GM18858 (cell line): ENCODE data around the gene PARD3.
"Not testable (repeated sequence)": the region's sequence is repeated elsewhere in the genome, so short reads cannot be mapped to it uniquely, and the experiment has no call there.

Experiments
- ATAC-seq: cut with Tn5 transposase; IDR thresholded peaks from one replicate; pipeline ENCODE4 v1.9.1; 2021; ENCODE audit not compliant: unreplicated experiment

The PARD3 gene

DNA sequence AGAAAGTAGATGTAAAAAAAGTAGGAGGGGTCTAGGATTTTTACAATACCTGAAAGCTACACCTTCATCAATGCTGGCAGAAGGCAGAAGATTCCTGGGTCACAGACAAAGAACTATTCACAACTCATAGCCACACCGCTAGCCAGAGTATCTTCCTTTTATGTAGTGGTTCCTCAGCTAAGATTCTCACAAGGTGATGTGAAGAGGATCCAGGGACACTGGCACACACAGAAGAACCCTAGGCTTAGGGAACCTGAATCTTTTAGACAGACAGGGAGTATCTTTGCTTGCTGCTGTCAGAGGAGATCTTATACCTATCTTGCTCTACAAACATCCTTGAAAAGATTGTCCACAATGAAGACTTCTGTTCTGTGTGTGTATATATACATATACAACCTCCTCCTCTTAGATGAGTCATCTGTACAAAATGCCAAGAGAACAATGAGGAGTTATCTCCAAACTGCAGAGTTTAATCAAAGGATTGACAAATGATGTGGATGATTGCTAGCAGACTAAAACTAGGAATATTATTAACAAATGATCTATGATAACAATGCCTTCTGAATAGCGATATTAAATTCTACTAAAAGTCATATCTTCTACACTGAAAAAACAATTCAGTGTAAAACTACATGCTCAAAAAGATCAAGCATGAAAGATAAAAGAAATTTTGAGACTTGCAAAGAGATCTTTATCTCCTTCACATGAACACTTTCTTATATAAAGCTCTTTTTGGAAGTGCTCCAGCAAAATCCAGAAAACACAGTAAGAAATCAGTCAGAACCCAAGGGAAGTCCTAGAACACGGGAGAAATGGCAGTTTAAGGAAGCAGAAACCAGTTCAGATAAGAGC lies 409.3 kb downstream of the PARD3 start:
- ATAC-seq, result no peak

DNA sequence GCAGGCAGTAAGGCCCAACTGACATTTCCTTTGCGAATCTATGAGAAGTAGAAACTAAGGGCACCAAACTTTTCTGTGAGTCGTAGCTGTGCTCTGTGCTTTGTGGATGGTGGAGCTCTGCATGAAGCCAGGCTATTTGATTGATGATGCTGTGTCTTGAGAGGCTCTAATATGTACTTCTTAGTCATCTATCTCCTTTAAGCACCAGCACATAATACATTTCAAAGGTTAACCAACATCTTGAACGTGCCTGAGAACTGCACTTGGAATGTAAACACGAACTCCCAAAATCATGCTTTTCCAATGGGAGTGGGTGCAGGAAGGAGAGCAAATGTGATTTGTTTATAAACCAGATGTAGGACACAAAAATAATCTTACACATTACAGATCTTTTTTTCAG lies 411.6 kb downstream of the PARD3 start:
- ATAC-seq, result no peak

DNA sequence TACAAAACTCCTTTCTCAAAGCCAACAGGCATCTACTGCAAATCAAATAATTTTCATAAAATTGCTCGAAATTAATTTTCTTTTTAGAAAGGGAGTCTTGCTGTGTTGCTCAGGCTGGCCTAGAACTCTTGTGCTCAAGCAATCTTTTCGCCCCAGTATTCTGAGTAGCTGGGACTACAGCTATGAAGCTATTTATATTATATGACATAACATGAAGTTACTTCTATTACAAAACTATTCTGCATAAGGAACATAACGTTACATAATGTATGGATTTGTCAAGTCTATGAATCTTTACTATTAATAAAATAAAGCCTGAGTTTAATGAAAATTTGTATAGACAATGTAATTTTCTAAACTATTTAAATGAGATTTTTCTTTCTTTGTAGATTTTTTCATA lies 415.0 kb downstream of the PARD3 start:
- no peak for ATAC-seq

DNA sequence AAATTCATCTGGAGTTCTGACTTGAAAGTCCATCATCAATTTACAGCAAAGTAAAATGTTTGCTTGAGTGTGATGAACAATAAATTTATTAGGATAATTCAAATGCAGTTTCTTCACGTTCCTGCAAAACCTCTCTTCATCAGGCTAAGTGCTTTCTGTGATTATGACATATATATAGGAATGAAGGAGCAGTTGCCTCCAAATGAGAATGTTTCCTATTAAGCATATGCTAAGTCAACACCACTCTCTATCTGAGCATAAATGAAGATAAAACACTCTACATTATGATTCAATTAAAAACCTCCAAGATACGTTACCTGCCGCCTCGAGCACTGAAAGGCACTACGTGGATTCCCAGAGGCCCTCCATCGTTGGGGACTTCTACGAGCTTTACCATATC lies 416.1 kb downstream of the PARD3 start:
- no peak for ATAC-seq

DNA sequence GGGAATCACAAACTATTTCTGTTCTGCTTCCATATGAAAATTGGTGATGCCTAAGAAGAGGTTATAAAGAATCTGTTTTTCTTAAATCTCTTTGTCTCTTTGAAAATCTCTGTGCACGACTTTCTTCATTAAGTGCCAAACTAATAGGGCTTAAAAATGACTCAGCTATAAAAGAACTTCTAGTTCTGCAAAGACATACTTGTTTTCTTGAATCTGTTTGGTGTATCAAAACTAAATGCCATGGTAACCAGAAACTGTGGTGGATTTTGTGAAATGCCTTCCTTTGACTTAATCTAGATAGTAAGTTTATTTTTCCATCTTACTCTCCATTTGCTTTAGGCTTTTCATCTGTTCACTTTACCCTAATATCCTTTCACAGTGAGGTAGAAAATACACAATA lies 417.8 kb downstream of the PARD3 start:
- no peak for ATAC-seq

DNA sequence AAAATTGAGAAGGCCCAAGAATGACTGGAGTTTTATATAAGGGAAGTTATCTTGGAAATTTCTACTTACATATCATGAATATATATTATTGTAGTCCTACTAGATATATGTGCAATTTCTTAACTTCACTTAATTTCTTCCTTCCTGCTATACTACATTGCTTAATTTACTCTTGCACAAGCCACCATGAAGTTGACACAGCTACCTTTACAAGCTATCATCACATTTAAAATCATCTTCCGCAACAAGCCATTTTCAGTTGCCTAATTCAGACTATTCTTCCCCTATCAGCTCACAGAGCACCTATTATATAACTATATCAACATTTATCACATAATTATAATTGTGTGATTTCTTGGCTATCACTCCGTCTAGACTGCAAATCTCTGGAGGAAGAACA lies 418.4 kb downstream of the PARD3 start:
- no peak for ATAC-seq

DNA sequence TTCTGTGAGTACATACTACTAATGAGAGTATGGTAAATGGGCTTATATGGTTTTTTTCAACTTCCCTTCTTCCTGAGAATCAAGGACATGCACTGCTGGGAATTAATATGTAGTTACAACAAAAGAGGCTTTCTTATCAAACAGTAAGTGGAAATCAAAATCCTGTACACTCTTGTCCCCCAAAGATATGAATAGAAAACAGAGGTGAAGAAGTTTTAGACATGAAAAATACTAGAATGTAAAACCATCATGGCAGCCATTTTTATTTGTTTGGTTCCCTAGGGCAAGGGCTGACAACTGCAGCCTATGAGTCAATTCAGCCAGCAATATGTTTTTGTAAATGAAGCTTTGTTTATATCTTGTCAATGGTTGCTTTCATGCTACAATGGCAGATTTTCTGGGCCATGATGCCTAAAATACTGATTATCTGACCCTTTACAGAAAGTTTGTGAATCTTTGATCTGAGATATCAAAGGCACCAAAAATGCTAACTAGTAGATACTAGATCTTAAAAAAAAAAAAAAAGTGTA lies 422.4 kb downstream of the PARD3 start:
- no peak for ATAC-seq

DNA sequence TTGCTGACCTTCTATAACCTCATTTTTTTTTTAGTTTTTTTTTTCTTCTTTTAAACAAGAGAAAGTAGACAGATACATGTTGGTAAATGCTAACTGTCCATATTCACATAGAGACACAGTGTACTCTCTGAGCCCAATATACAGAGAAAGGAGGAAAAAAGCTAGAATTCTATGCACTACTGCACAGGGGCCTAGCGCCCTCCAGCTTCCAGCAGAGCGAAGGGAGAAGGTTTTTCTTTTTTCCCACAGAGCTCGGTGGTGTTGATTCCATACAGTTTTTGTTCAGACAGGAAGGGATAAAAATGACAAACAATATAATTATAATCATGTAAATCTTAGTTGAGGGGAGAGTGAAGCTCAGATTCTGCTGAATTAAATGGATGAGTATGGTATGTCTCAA lies 423.9 kb downstream of the PARD3 start:
- not testable (repeated sequence) for ATAC-seq

DNA sequence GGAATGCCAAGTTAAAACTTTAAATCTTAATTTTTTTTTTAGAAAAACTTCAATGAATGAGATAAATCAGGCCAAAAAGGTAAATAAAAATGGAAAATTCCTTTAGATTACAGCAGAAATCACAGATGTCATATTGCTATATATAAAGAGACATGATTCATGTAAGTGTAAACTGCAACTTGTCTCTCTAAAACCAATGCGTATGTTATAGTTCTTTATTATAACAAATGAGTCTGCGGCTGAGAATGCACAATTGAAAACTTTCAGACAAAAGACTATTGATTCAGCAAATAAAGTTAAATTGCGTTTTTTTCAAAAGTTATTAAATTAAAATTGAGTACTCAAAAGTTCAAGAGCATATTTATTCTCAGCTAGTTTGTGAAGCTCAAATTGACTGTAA lies 425.3 kb downstream of the PARD3 start:
- ATAC-seq, result no peak

DNA sequence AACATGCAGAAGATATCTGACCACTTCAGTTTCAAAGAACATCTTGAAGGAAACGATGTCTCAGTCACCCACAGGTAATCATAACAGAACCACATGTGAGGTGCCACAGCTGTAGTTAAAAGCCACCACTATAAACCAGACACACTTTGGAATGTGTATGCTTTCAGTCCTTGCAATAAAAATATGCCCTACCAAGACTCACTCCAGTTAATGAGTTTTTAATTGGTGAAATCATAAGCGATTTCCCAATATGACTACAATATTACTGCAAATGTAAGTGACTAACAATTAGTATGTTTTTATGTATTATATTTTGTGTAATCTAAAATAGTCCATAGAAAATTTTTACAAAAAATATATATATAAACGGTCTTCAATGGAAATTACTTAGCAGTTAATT lies 428.2 kb downstream of the PARD3 start:
- no peak for ATAC-seq

DNA sequence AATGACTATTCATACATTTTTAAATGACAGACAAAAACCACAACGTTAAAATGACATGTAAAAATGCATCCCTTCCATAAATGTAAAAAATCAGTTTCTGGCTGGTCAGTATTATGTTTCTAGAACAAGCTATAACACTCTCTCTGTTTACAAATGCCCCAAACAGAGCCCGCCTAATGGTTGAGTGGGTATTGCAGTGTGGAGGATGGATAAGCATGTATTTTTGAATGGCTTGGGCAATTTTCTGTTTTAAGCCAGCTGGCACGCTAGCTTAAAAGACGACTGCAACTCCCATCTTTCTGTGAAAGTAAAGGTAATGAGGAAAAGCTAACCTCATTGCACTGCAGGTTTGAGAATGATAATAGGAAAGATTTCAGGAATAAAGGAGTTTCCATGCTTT lies 430.7 kb downstream of the PARD3 start:
- ATAC-seq, result no peak

DNA sequence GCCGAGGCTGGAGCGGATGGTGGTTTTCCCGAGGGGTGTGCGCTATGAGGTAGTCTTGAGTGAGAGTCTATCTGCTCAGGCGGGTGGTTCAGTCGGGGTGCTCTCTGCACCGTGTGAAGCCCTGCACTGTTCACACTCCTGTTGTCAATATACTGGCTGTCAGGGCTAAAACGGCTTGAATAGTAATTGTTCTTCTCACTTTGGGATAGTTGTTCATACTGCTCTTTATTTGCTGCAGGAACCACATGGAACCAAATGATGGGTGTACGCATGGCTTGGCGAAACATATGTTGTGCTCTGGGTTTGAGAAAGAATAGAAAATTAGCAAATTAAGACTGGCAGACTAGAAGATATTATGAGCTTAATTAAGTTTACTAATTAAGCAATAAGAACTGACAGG lies 432.5 kb downstream of the PARD3 start:
- ATAC-seq, result no peak

DNA sequence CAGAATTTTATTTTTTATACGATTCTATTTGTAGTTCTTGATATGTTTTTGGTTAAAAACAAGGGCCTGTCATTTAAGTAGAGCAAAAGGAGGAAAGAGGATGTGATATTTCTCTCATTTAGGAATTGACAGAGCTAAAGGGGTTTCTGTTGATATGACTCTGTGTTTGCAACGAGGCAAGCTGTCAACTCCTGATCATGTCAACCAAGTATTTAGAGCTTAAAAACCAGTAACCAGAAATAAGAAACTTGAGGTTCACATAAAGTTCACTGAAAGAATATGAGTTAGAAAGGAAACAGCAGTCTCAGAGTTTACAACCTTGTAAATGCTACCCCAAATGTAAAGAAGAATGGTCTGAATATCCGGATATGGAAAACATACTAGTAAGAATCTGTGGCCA lies 434.2 kb downstream of the PARD3 start:
- ATAC-seq, result no peak

DNA sequence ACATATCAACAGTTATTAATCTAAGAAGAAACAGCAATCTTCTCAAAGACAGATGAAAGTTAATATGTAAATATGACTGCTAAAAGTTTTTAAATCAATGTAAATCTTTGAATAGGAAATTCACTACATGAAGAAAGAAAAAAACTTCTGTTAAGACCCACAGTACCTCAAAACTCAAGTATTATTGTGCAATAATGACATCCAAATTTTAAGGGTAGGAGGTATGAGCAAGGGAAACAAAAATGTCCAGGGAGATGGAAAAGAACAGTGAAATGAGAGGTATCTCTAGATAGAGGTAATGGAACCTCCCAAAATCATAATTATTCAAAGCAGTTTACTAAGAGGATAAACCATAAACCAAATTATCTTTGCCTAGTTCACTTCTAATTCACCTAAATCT lies 436.8 kb downstream of the PARD3 start:
- no peak for ATAC-seq

DNA sequence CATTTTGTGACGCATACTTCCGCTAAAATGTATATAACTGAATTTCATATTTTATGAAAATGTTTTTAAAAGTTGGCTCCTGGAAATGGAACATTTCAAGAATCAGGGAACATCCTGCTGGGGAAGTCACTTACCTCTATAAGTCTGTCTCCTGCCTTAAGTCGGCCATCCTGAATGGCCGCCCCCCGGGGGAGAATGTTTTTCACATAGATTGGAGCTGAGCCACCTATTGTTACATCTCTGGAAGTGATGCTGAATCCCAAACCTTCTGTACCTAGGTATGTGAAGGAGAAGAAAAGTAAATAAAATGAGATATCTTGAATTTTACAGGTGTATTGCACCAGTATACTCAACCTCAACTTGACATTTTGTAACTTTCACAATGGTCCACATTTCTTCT lies 437.3 kb downstream of the PARD3 start:
- ATAC-seq, result no peak

DNA sequence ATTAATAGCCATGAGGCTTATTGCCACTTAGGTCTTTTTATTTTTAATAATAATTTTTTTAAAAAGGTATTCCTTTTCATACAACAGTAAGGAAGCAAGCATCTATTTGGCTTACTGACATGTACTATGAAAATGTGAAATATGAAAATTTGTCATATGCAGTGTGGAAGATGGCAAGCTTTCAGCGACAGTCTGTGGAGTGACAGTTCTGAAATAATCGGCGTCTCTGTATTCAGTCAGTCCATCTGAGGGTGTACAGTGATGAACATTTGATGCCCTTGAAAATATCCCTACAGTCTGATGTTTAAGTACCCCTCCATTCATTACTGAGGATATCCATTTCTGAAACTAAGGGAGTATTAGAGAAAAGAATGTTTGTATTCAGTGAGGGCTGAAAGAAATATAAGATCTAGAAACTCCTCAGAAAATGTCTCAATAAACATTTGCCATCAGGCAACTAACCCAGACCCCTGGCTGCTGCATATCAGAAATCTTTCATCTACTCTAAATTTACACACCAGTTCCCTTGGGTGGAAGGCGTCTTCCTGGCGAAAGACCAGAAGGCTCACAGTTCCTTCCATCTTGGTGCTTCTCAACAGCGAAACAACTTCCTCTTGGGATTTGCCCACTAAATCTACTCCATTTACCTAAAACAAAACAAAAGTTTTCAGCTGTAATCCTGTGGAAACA lies 440.6 kb downstream of the PARD3 start:
- ATAC-seq, result no peak

DNA sequence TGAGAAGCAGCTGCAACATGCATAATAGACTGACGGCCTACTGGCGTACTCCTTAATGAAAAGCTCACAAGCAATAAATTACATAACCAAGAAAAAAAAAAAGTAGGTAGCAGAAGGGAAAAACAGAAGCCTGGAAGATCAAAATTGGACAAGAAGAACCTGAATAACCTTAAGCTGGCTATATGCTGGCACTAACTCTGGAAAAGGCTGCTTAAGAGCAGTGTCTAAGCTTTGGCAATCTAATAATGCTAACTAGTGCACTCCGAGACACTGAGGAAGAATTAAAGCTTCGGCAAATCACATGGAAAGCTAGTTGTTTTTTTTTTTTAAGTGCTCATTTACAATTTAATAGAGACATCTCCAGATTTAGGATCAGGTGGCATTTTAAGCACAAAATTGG lies 441.9 kb downstream of the PARD3 start:
- no peak for ATAC-seq

DNA sequence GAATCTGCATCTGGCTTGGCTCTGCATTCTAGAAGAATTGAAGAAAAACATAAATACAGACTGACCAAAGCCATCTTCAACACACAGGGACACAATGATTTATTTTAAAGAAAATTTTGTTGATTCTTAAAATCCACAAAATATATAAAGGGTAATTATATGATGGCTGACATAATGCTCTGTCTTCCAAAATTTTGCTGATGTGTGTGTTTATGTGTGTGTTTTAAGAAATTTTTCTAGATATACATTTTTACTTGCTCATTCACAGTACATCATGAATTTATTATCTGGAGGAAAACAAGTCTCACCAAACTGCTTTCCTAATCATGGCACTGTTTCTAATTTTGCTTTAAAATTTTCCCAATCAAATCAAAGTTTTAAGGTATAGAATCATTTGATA lies 442.6 kb downstream of the PARD3 start:
- ATAC-seq, result no peak

DNA sequence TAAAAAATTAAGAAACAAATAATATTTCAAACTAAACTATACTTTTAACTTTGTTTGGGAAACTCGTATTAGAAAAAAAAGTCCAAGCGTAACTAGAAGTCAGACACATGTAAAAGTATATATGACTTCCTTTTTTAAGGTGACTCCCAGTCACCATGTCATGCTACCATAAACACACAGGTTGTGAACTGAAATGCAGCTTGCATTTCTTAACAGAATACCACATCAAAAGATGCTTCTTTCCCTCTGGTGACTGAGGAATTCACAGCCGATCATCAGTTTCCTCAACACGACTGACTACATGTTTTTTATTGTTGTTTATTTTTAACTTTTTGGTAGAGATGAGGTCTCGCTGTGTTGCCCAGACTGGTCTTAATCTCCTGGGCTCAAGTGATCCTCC lies 445.0 kb downstream of the PARD3 start:
- no peak for ATAC-seq

DNA sequence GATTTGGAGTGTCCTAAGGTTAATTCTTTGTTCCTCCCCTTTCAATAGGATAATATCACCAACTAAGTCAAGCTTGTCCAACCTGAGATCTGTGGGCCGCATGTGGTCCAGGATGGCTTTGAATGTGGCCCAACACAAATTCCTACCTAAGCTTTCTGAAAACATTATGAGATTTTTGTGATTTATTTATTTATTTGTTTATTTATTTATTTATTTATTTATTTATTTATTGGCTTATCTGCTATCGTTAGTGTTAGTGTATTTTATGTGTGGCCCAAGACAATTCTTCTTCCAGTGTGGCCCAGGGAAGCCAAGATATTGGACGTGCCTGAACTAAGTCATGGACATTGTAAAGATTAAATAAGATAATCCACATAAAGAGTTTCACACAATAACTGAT lies 446.0 kb downstream of the PARD3 start:
- ATAC-seq, result no peak

DNA sequence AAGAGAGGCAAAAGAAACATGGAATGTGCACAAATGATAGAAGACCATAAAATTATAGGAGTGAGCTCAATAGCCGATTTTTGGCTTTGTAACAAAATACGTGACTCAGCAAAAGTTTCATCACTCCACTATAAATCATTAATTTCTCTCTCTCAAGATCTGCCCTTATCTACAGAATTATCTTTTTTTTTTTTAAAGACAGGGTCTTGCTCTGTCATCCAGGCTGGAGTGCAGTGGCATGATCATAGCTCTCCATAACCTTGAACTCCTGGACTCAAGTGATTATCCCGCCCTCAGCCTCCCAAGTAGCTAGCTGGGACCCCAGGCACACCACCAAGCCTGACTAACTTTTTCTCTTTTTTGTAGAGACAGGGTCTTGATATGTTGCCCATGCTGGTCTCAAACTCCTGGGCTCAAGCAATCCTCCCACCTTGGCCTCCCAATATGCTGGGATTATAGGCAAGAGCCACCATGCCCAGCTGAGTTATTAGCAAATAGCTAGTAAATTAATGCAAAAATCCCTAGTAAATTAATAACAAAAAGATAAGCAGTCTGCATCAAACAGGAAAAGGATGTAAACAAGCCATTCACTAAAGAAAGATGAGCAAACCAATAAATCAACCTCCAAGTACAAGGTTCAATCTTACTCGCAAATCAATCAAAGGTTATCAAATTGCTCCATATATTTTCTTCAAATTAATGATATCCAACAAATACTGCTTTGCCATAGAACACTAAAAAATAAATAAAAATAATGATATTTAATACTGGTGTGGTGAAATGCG lies 450.7 kb downstream of the PARD3 start:
- no peak for ATAC-seq

DNA sequence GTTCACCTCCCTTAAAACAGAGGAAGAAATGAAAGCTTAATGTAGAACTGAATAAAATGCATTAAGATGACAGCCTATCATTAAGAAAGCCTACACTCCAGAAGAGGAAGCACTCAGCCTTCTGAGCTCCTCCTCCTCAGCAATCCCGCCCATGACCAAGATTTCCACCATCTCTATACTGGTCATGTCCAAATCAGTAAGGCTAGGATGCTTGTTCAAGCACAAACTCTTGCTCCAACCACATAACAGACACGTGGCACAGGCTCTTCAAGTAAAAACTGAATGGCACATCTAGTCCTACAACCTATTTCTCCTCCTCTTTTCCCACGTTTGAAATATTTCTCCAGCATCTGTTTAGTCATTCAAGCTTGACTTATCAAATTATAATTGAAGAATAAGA lies 454.1 kb downstream of the PARD3 start:
- no peak for ATAC-seq
